DOHH2 (cell line): Measurements from ENCODE around the gene UBE2R2.
"Not testable (repeated sequence)": the region's sequence is repeated elsewhere in the genome, so short reads cannot be mapped to it uniquely, and the experiment has no call there.

Source experiments
- H3F3A ChIP-seq: fragments of 200-600 bp; sonication (generic), shearing (Covaris generic); 2 replicates; pipeline ENCODE4 v1.6.0; 2016; ENCODE audit warnings: antibody characterized with exemption, mild to moderate bottlenecking; ENCODE audit not compliant: control insufficient read depth, insufficient read depth
- H3K27ac ChIP-seq: fragments of 200-600 bp; sonication (generic); 2 replicates; pipeline ENCODE4 v1.5.1; 2014; ENCODE audit warnings: low read depth, mild to moderate bottlenecking, low read length, moderate library complexity
- H3K27me3 ChIP-seq: fragments of 200-600 bp; sonication (generic); 2 replicates; pipeline ENCODE4 v1.6.1; 2014; ENCODE audit warnings: mild to moderate bottlenecking, low read length, mixed read lengths; ENCODE audit not compliant: control insufficient read depth
- H3K36me3 ChIP-seq: fragments of 200-600 bp; sonication (generic); 2 replicates; pipeline ENCODE4 v1.6.1; 2014; ENCODE audit warnings: mild to moderate bottlenecking, low read length, moderate library complexity, mixed read lengths; ENCODE audit not compliant: control insufficient read depth
- H3K4me1 ChIP-seq: fragments of 200-600 bp; sonication (generic); 2 replicates; pipeline ENCODE4 v1.6.1; 2014; ENCODE audit warnings: mild to moderate bottlenecking, low read length, mixed read lengths; ENCODE audit not compliant: control insufficient read depth
- H3K4me2 ChIP-seq: fragments of 200-600 bp; sonication (generic); 2 replicates; pipeline ENCODE4 v1.6.0; 2014; ENCODE audit warnings: mild to moderate bottlenecking, low read length, moderate library complexity
- H3K4me3 ChIP-seq: fragments of 200-600 bp; sonication (generic); 2 replicates; pipeline ENCODE4 v1.5.1; 2014; ENCODE audit warnings: mild to moderate bottlenecking, low read length, mixed read lengths
- H3K79me2 ChIP-seq: fragments of 200-600 bp; sonication (generic); 2 replicates; pipeline ENCODE4 v1.6.1; 2014; ENCODE audit warnings: mild to moderate bottlenecking, low read length, mixed read lengths; ENCODE audit not compliant: control insufficient read depth
- H3K9me2 ChIP-seq: fragments of 200-600 bp; sonication (generic); replicated peaks from 2 replicates; pipeline ENCODE4 v1.6.1; 2014; ENCODE audit warnings: mild to moderate bottlenecking, low read length, mixed read lengths; ENCODE audit not compliant: control insufficient read depth
- H3K9me3 ChIP-seq: fragments of 200-600 bp; sonication (generic); 2 replicates; pipeline ENCODE4 v1.6.1; 2014; ENCODE audit warnings: antibody characterized with exemption, low read length, mixed read lengths; ENCODE audit not compliant: control insufficient read depth, insufficient read depth
- H4K20me1 ChIP-seq: fragments of 200-600 bp; sonication (generic); 2 replicates; pipeline ENCODE4 v1.6.0; 2014; ENCODE audit warnings: low read depth, mild to moderate bottlenecking, antibody characterized with exemption, low read length, moderate library complexity; ENCODE audit not compliant: control insufficient read depth, insufficient read depth
- CTCF ChIP-seq: fragments of 200-600 bp; sonication (generic); IDR thresholded peaks from one replicate; pipeline ENCODE4 v1.5.1; 2014; ENCODE audit warnings: antibody characterized with exemption, mild to moderate bottlenecking, low read depth, low read length; ENCODE audit not compliant: poor library complexity, severe bottlenecking
- EZH2phosphoT487 ChIP-seq: fragments of 200-600 bp; sonication (generic); IDR thresholded peaks from 2 replicates; pipeline ENCODE4 v1.6.1; 2017; ENCODE audit warnings: borderline replicate concordance, mild to moderate bottlenecking, antibody characterized with exemption, low read length, moderate library complexity, mixed read lengths

UBE2R2 gene

GRCh38 chr9:33800886-33801285 is 16.1 kb upstream of the UBE2R2 start:
- H3K36me3 ChIP-seq: no peaks in the 10 kb centered on the region
- no peak overlapping the region for H3K4me2 ChIP-seq
- H3K27ac ChIP-seq: no peak overlapping the region
- H3K27me3 ChIP-seq: no peaks in the 10 kb centered on the region; the same call in 1 of the 2 replicates
- no peaks in the 10 kb centered on the region for H3K79me2 ChIP-seq
- H3K4me1 ChIP-seq: no peaks in the 10 kb centered on the region
- TF ChIP-seq CTCF: no peak
- no peak for TF ChIP-seq EZH2phosphoT487
- no peaks in the 10 kb centered on the region for H3K9me3 ChIP-seq
- H3K9me2 ChIP-seq: no peaks in the 10 kb centered on the region
- H3K4me3 ChIP-seq: no peak overlapping the region
- no peaks in the 10 kb centered on the region for H4K20me1 ChIP-seq
- H3F3A ChIP-seq: no peaks in the 10 kb centered on the region

- not testable (repeated sequence) for H3K27me3 ChIP-seq, H3K79me2 ChIP-seq, H3K4me2 ChIP-seq, H3K27ac ChIP-seq, H3K4me3 ChIP-seq, H3K36me3 ChIP-seq, H3K9me3 ChIP-seq, H3K4me1 ChIP-seq, H3K9me2 ChIP-seq, H4K20me1 ChIP-seq, H3F3A ChIP-seq
These were observed 14.9 kb upstream of the UBE2R2 start for GRCh38 chr9:33801943-33802500.

GRCh38 chr9:33804196-33804595 is 12.8 kb upstream of the UBE2R2 start:
- H3K4me2 ChIP-seq, H4K20me1 ChIP-seq, H3K9me2 ChIP-seq, H3F3A ChIP-seq, H3K79me2 ChIP-seq, H3K4me3 ChIP-seq, H3K27ac ChIP-seq, H3K36me3 ChIP-seq, H3K27me3 ChIP-seq, H3K9me3 ChIP-seq: not testable (repeated sequence)
- peaks cover 22% of the 10 kb centered on the region for H3K4me1 ChIP-seq

GRCh38 chr9:33807156-33807555 is 9.8 kb upstream of the UBE2R2 start:
- peaks cover 31% of the 10 kb centered on the region for H3K4me1 ChIP-seq
- not testable (repeated sequence) for H3K4me2 ChIP-seq, H3K4me3 ChIP-seq, H3K79me2 ChIP-seq, H3K27me3 ChIP-seq, H3K36me3 ChIP-seq, H3F3A ChIP-seq, H3K27ac ChIP-seq, H3K9me2 ChIP-seq, H3K9me3 ChIP-seq, H4K20me1 ChIP-seq

GRCh38 chr9:33808979-33809322 is 8.0 kb upstream of the UBE2R2 start:
- H3K27ac ChIP-seq, H4K20me1 ChIP-seq, H3K9me2 ChIP-seq, H3K4me3 ChIP-seq, H3K79me2 ChIP-seq, H3K36me3 ChIP-seq, H3F3A ChIP-seq, H3K27me3 ChIP-seq, H3K9me3 ChIP-seq: not testable (repeated sequence)
- peak overlapping the region; percentile 67 for H3K4me2 ChIP-seq
- peaks cover 41% of the 10 kb centered on the region for H3K4me1 ChIP-seq
